Kidney tubule cell (primary cell): ENCODE measurements around the gene GLOD4.
"Not testable (repeated sequence)": the region's sequence is repeated elsewhere in the genome, so short reads cannot be mapped to it uniquely, and the experiment has no call there.

ENCODE experiments used
- DNase-seq: peaks from one replicate; pipeline ENCODE4 v3.0.0-alpha.2; 2018; ENCODE audit warnings: low spot score

The GLOD4 gene

DNA sequence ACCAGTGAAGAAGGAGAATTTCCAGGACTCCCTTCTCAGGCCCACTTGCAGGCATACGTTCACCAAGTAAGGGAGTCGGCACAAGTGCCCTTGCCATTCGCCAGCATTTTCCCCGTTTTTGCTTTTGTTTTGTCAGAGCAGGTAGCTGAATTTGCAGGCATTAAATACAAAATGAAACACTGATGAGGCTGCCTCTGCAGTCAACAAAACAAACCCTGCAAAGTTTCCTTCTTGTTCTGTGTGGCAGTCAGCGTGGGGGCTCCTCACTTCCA is 7.8 kb downstream of the GLOD4 start:
- no peak for DNase-seq

DNA sequence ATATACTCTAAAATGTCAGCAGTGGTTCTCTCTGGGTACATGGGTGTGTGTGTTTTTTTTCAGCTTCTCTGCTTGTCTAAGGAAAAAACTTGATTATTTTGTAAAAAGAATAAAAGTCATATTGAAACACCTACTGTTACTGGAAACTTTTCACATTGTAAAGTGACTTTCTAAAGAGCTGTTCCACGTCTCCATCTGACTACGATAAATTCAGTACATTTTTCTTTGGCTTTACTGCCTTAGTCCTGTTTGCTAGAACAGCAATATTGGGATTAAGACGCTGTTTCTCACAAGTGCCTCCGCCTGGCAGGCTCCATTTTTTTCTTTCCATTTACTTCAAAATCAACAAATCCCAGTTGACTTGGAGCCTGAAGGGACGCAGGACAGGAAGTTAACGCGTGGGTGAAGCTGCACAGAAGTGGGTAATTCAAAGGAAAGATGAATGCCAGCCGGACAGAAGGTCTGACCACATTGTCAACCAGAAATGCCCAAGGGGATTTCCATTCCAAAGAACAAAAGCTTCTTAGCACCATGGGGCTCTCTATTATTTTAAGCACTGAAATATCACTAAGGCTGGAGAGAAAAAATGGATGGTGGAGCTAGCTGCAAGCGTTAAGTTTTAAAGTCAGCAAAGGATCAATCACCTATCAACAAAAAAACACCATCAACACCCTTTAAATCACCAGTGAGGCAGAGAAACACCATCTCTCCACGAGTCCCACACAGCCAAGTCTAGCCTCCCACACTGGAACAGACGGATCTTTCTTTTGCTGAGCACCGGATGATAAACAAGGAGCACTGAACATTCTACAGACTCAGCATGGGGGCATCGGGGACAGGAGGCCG is 8.4 kb downstream of the GLOD4 start:
- DNase-seq, result peak; percentile 25

- DNase-seq, result no peak
Measured at GRCh38 chr17:773016-773415, 9.1 kb downstream of the GLOD4 start.

DNA sequence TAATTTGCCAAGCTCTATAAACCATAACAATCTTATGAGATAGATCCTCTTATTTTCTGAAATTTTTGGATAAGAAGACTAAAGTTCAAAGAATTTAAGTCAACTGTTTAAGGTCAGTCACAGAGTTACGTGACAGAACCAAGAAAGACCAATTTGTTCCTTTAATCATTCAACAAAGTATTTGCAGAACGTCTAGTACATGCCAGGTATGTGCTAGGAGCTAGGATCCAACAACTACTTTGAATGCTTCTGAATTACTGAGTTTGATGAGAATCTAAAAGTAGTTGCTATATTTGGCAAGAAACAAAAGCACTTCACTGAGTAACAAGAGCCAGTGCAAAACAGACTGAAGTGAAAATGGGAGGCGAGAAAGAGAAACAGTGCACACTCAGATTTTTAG is 15.0 kb downstream of the GLOD4 start:
- no peak for DNase-seq

DNA sequence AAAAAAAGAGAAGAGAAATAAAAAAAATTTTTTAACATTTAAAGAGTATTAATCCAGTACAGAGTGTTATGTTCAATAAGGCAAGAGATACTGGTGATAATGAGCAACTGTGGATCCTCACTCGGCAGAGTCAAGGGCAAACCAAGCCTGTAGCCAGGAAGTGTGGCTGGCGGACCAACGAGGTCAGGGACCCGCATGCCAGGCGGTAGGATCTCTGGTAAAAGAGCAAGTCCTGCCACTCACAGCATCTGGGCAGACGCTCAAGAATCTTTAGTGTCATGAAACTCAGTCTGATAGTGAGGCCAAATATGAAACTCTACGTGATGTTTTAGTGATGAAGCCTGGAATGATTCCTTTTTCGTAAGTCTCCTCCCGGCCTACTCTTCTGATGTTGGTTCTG is 21.7 kb downstream of the GLOD4 start:
- no peak for DNase-seq

DNA sequence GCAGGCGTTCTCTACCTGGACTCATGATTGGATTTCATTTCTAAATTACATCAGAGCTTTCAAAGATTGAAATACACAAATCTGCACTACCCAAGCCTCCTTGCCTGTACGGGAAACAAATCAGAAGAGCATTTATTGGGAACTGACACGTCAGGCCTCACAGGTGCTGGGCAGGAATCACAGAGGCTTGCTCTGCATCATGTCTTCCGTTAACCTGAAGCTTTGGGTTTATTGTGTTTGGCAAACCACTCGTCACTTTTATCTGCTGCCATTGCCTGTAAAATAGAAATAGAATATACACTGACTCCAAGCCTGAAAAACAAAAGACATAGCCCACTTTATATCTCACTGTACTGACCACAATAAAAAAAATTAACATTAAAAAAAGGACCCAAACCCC is 22.1 kb downstream of the GLOD4 start:
- DNase-seq, result no peak

- not testable (repeated sequence) for DNase-seq
Measured at GRCh38 chr17:756010-756567, 26.0 kb downstream of the GLOD4 start.

DNA sequence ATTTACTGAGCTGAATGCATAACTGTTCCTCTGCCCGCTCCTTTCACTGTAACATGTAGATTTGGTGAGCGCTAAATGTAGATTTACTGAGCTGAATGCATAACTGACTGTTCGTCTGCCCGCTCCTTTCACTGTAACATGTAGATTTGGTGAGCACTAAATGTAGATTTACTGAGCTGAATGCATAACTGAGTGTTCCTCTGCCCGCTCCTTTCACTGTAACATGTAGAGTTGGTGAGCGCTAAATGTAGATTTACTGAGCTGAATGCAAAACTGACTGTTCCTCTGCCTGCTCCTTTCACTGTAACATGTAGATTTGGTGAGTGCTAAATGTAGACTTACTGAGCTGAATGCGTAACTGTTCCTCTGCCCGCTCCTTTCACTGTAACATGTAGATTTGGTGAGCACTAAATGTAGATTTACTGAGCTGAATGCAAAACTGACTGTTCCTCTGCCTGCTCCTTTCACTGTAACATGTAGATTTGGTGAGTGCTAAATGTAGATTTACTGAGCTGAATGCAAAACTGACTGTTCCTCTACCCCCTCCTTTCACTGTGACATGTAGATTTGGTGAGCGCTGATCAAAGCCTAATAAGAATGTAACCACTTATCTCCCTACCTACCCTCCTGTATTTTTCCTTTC is 26.6 kb downstream of the GLOD4 start:
- not testable (repeated sequence) for DNase-seq

GRCh38 chr17:753418-753817 is 28.7 kb downstream of the GLOD4 start:
- DNase-seq, result no peak

GRCh38 chr17:752620-753219 is 29.4 kb downstream of the GLOD4 start:
- peak; percentile 29 for DNase-seq

GRCh38 chr17:752002-752619 is 30.0 kb downstream of the GLOD4 start, which contains the start of gene GEMIN4:
Gene GEMIN4 (minus strand): TSS chr17:752264. CDS start chr17:752142, 122 bp downstream.
- DNase-seq, result peak; percentile 89

- peak; percentile 44 for DNase-seq
Measured at GRCh38 chr17:751269-752001, 30.6 kb downstream of the GLOD4 start.

GRCh38 chr17:750431-751037 is 31.5 kb downstream of the GLOD4 start:
- no peak for DNase-seq

- not testable (repeated sequence) for DNase-seq
Measured at GRCh38 chr17:749359-749758, 32.7 kb downstream of the GLOD4 start.

- not testable (repeated sequence) for DNase-seq
Measured at GRCh38 chr17:748604-749003, 33.5 kb downstream of the GLOD4 start.

DNA sequence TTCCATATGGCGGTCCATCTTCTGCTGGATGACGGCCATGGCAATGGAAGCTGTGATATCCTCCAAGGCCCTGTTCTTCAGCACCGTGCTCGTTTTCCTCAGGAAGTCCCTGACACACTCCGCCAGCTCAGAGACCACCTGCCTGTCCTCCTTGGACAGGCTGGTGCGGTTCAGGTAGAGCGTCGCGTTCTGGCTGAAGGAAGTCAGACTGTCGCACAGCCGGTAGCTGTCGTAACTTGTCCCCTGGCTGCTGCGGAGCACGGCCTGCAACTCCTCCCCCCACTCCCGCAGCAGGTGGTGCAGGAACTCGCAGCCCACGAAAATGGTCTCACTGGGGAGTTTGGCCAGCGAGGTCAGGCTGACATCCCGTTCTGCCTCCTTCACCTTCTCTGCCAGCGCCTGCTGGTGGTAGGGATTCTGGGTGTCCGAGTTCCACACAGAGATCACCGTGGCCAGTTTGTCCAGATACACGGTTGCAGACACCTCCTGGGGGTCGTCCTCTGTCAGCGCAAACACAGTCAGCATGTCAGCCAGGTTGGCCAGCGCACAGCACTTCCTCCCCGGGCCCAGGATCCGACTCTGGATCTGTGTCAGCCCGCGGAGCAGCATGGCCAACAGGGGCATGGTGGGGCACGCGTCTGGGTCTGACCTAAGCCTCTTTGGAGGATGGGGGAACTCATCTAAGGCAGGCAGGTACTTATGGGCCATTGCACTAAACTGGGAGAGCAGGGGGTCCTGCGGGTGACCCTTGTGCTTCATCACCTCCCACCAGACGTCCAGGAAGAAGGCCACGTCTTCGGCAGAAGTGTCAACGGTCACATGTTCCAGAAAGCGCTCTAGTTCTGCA is 35.1 kb downstream of the GLOD4 start:
- DNase-seq, result no peak

- no peak for DNase-seq
Measured at GRCh38 chr17:746181-746580, 35.9 kb downstream of the GLOD4 start.

GRCh38 chr17:745406-745805 is 36.7 kb downstream of the GLOD4 start:
- no peak for DNase-seq

GRCh38 chr17:744937-745336 is 37.1 kb downstream of the GLOD4 start:
- DNase-seq, result no peak

DNA sequence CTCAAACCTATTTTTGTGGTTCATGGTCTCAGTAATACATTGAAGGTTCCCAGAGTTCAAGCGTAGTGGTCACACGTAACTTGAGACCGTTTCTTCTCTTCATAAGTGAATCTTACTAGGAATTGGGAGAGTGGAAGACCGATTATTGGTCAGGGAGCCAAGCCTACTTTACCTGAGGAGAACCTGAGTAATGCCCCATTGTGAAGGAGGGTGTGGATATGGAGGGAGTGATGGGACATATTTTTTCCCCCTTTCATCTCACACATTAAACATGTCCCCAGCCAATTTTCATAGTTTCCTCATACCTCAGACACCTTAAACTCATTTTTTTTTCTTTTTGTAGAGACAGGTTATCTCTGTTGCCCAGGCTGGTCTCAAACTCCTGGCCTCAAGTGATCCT is 38.9 kb downstream of the GLOD4 start:
- DNase-seq, result no peak
